SK-N-SH (cell line): ENCODE measurements around the gene FAM149A. TPM values are rescaled to one million over a fixed set of nuclear protein-coding genes. Genes with fewer than 3 reads are reported as not detected.

ENCODE experiments used
- CTCF ChIA-PET: fragments of 300-600, 350-600 bp; formaldehyde crosslinking; extraction: SDS; loops from one replicate; lab custom pipeline; 2021; lab: Yijun Ruan, JAX
- POLR2A ChIA-PET: fragments of 350-600 bp; sonication (Branson Sonifier 250); formaldehyde crosslinking; extraction: SDS; loops from one replicate; lab custom pipeline; 2020; ENCODE audit warnings: antibody characterized with exemption, inconsistent platforms; lab: Yijun Ruan, JAX
- DNase-seq: peaks from one replicate; pipeline ENCODE4 v3.0.0; 2012
- H2AFZ ChIP-seq: fragments of 200-600 bp; sonication (generic); 2 replicates; pipeline ENCODE4 v1.8.1; 2016; ENCODE audit warnings: antibody characterized with exemption, mild to moderate bottlenecking, low read depth
- H3F3A ChIP-seq: fragments of 200-600 bp; sonication (generic); replicated peaks from 2 replicates; pipeline ENCODE3; 2016; ENCODE audit warnings: antibody characterized with exemption, mild to moderate bottlenecking; ENCODE audit not compliant: insufficient read depth
- H3K27ac ChIP-seq, 2 experiments: fragments of 200-500 bp in 1 of 2; fragments of 200-600 bp in 1 of 2; sonication (Bioruptor generic) in 1 of 2; sonication (generic), shearing (Covaris generic) in 1 of 2; 2 replicates each; pipeline versions ENCODE4 v1.5.1 to v1.6.1; 2014 to 2016; ENCODE audit warnings: low read depth in 2 of 2, inconsistent platforms in 1 of 2, low read length in 1 of 2, mild to moderate bottlenecking in 1 of 2, mixed read lengths in 1 of 2
- H3K27me3 ChIP-seq: fragments of 200-600 bp; sonication (generic), shearing (Covaris generic); 2 replicates; pipeline ENCODE4 v1.6.1; 2016; ENCODE audit warnings: mixed run types; ENCODE audit not compliant: insufficient read depth
- H3K36me3 ChIP-seq, 2 experiments: fragments of 200-500 bp in 1 of 2; fragments of 200-600 bp in 1 of 2; sonication (Bioruptor generic) in 1 of 2; sonication (generic) in 1 of 2; replicated peaks in 1 of 2; 2 replicates each; pipeline versions ENCODE3 to v1.5.1; 2014 to 2016; ENCODE audit warnings: low read length in 1 of 2, mild to moderate bottlenecking in 1 of 2; ENCODE audit not compliant: insufficient read depth in 2 of 2, control insufficient read depth in 1 of 2
- H3K4me1 ChIP-seq, 2 experiments: fragments of 200-500 bp in 1 of 2; fragments of 200-600 bp in 1 of 2; sonication (Bioruptor generic) in 1 of 2; sonication (generic), shearing (Covaris generic) in 1 of 2; 2 replicates each; pipeline versions ENCODE4 v1.5.1 to v1.6.1; 2014 to 2016; ENCODE audit warnings: low read depth in 1 of 2, low read length in 1 of 2, mixed run types in 1 of 2; ENCODE audit not compliant: insufficient read depth in 2 of 2, control insufficient read depth in 1 of 2
- H3K4me2 ChIP-seq: fragments of 200-600 bp; sonication (generic), shearing (Covaris generic); 2 replicates; pipeline ENCODE4 v1.6.1; 2017; ENCODE audit warnings: mixed run types
- H3K4me3 ChIP-seq, 2 experiments: fragments of 200-500 bp in 1 of 2; fragments of 200-600 bp in 1 of 2; sonication (Bioruptor generic) in 1 of 2; sonication (generic), shearing (Covaris generic) in 1 of 2; 2 replicates each; pipeline versions ENCODE4 v1.5.1 to v1.8.1; 2014 to 2016; ENCODE audit warnings: low read depth in 2 of 2, inconsistent platforms in 1 of 2, low read length in 1 of 2, mild to moderate bottlenecking in 1 of 2, mixed read lengths in 1 of 2, moderate library complexity in 1 of 2
- H3K79me2 ChIP-seq: fragments of 200-600 bp; sonication (generic); 2 replicates; pipeline ENCODE4 v1.8.1; 2017; ENCODE audit warnings: mild to moderate bottlenecking; ENCODE audit not compliant: insufficient read depth
- H3K9ac ChIP-seq: fragments of 200-600 bp; sonication (generic); 2 replicates; pipeline ENCODE4 v1.6.1; 2017; ENCODE audit warnings: mixed run types
- H3K9me2 ChIP-seq: fragments of 200-600 bp; sonication (generic); 2 replicates; pipeline ENCODE4 v1.6.1; 2017; ENCODE audit warnings: mixed run types
- H3K9me3 ChIP-seq: fragments of 200-600 bp; sonication (generic); 2 replicates; pipeline ENCODE4 v1.6.1; 2017; ENCODE audit warnings: mixed run types, mild to moderate bottlenecking, moderate library complexity
- H4K20me1 ChIP-seq: fragments of 200-600 bp; sonication (generic); 2 replicates; pipeline ENCODE4 v1.6.1; 2017; ENCODE audit warnings: mild to moderate bottlenecking, mixed run types; ENCODE audit not compliant: insufficient read depth
- CHD2 ChIP-seq: fragments of 150-350 bp; IDR thresholded peaks from 2 replicates; pipeline ENCODE4 v1.6.1; 2018; ENCODE audit warnings: low read length; ENCODE audit not compliant: partially characterized antibody
- ELF1 ChIP-seq: IDR thresholded peaks from 2 replicates; pipeline ENCODE4 v1.4.0; 2012
- EP300 ChIP-seq, 2 experiments: IDR thresholded peaks; 2 replicates each; pipeline versions ENCODE4 v1.4.0 to v1.6.1; 2012; ENCODE audit warnings: borderline replicate concordance in 1 of 2, low read depth in 1 of 2, low read length in 1 of 2
- FOSL2 ChIP-seq: IDR thresholded peaks from 2 replicates; pipeline ENCODE4 v1.4.0; 2012; ENCODE audit warnings: low read depth, mild to moderate bottlenecking, moderate library complexity, borderline replicate concordance
- GABPA ChIP-seq: IDR thresholded peaks from 2 replicates; pipeline ENCODE4 v1.4.0; 2012; ENCODE audit warnings: low read depth, mild to moderate bottlenecking
- MAX ChIP-seq: IDR thresholded peaks from 2 replicates; pipeline ENCODE4 v1.4.0; 2012; ENCODE audit warnings: low read depth
- MEF2A ChIP-seq: IDR thresholded peaks from 2 replicates; pipeline ENCODE4 v1.4.0; 2012; ENCODE audit warnings: low read depth, borderline replicate concordance
- MXI1 ChIP-seq: IDR thresholded peaks from 2 replicates; pipeline ENCODE4 v1.6.1; 2012; ENCODE audit warnings: mild to moderate bottlenecking, low read depth, low read length, improper control_type of control experiment
- NFIC ChIP-seq: IDR thresholded peaks from 2 replicates; pipeline ENCODE4 v1.4.0; 2012; ENCODE audit warnings: borderline replicate concordance
- NRF1 ChIP-seq: IDR thresholded peaks from 2 replicates; pipeline ENCODE4 v1.6.1; 2012; ENCODE audit warnings: low read depth, mild to moderate bottlenecking, low read length
- RAD21 ChIP-seq: IDR thresholded peaks from 2 replicates; pipeline ENCODE4 v1.6.1; 2012; ENCODE audit warnings: mild to moderate bottlenecking, low read length
- RCOR1 ChIP-seq: fragments of 150-350 bp; IDR thresholded peaks from 2 replicates; pipeline ENCODE4 v1.6.1; 2017; ENCODE audit warnings: antibody characterized with exemption, low read length
- RFX5 ChIP-seq: IDR thresholded peaks from 2 replicates; pipeline ENCODE4 v1.6.1; 2012; ENCODE audit warnings: mild to moderate bottlenecking, improper control_type of control experiment, low read length
- SMC3 ChIP-seq: IDR thresholded peaks from 2 replicates; pipeline ENCODE4 v1.6.1; 2012; ENCODE audit warnings: low read depth, low read length, improper control_type of control experiment
- TCF12 ChIP-seq: IDR thresholded peaks from 2 replicates; pipeline ENCODE4 v1.4.0; 2012
- TEAD4 ChIP-seq: IDR thresholded peaks from 2 replicates; pipeline ENCODE4 v1.4.0; 2012; ENCODE audit warnings: mild to moderate bottlenecking, borderline replicate concordance; ENCODE audit not compliant: insufficient read depth
- USF2 ChIP-seq: fragments of 150-350 bp; IDR thresholded peaks from 2 replicates; pipeline ENCODE4 v1.6.1; 2017; ENCODE audit warnings: antibody characterized with exemption, low read length, low read depth, borderline replicate concordance
- ZBTB33 ChIP-seq: IDR thresholded peaks from 2 replicates; pipeline ENCODE4 v1.4.0; 2012; ENCODE audit warnings: low read depth, borderline replicate concordance
- WGBS: methylation state at CpG from one replicate; pipeline ENCODE4 v1.1.6; 2017; ENCODE audit warnings: low lambda C conversion rate; 5-methylcytosine and 5-hydroxymethylcytosine counted together
- polyA plus RNA-seq, 3 experiments: library from polyadenylated mRNA; depleted of rRNA; stranded (reverse); fragments of >200 nt; gene quantifications; 2 replicates each; pipeline ENCODE4 v1.2.3, GENCODE V29; 2012
- TF ChIP-seq, protein P1 (sequence below): fragments of 200-600 bp; sonication (generic); IDR thresholded peaks from 2 replicates; pipeline ENCODE4 v1.6.1; 2017; ENCODE audit warnings: antibody characterized with exemption, mild to moderate bottlenecking, moderate library complexity
- TF ChIP-seq, protein P2 (sequence below): fragments of 150-350 bp; IDR thresholded peaks from 2 replicates; pipeline ENCODE4 v1.6.1; 2016; ENCODE audit warnings: mild to moderate bottlenecking, low read depth, low read length

FAM149A gene
- polyA plus RNA-seq, 1 of the 3 experiments (the other 2 are of a cell fraction) = 0.38 TPM

DNA sequence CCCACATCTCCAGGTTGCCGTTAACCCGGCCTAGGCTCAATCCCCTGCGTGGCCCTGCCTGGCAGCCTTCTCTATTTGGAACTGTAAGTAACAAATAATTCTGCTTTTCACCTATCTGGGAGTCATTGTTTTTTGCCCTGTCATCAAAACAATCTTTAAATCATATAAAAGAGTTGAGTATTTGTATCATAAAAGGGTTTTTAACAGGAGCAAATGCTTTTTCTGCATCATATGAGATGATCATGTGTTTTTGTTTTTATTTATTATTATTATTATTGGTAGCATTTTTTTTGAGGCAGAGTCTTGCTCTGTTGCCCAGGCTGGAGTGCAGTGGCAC, 45.6 kb upstream of the FAM149A start:
- Histone ChIP-seq H3K36me3 (no peaks in the 10 kb centered on the region), H3K27me3 (no peaks in the 10 kb centered on the region), H3K27ac (no peak overlapping the region), H4K20me1 (no peaks in the 10 kb centered on the region), H3K9me3 (no peaks in the 10 kb centered on the region), H3K79me2 (no peaks in the 10 kb centered on the region), H3K4me2 (no peak overlapping the region), H3K4me1 (no peaks in the 10 kb centered on the region; a peak in 1 of 4 replicates), H3K4me3 (no peak overlapping the region), H3F3A (no peaks in the 10 kb centered on the region), H2AFZ (no peak overlapping the region), H3K9me2 (no peaks in the 10 kb centered on the region), H3K9ac (no peak overlapping the region)
- POLR2A ChIA-PET = no interaction called here
- CTCF ChIA-PET = interaction anchor here (1.0 kb wide), 1 partner anchor 21 kb away, joined by 3 read pairs; no protein-coding TSS in a partner anchor
- TF ChIP-seq MXI1 (no peak), USF2 (no peak), CHD2 (no peak), GABPA (no peak), NRF1 (no peak), ZBTB33 (no peak), SMC3 (no peak), TEAD4 (no peak)
- WGBS = 67% methylated on average over 3 of the region's 3 CpGs
- DNase-seq = no peak

DNA sequence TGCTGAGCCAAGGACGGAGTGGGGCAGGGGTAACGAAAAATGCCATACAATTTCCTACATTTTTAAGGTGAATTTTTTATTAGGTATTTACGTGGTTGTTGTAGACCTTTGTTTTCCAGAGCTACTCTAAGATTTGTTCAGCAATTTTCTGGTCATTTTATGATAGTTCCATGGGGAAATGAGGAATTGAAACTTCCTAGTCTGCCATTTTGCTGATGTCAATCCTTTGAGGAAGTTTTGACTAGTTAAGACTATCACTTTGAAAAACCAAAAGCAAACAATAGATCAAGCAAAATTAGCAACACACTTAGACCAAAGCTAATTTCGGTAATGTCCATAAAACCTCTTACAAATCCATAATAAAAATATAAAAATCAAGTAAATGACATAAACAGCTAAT, 42.6 kb upstream of the FAM149A start:
- Histone ChIP-seq H3K27ac (no peak overlapping the region), H3K9ac (no peak overlapping the region), H4K20me1 (no peaks in the 10 kb centered on the region), H3K27me3 (no peaks in the 10 kb centered on the region), H3K4me1 (no peaks in the 10 kb centered on the region), H3F3A (no peaks in the 10 kb centered on the region), H3K9me3 (no peaks in the 10 kb centered on the region), H3K4me3 (no peak overlapping the region), H3K4me2 (no peak overlapping the region), H3K36me3 (no peaks in the 10 kb centered on the region), H3K9me2 (no peaks in the 10 kb centered on the region), H2AFZ (no peak overlapping the region), H3K79me2 (no peaks in the 10 kb centered on the region)
- 46% methylated on average over 4 of the region's 4 CpGs for WGBS
- CTCF ChIA-PET = interaction anchor here (0.9 to 1.7 kb wide), 3 partner anchors 16 to 24 kb away, joined by 3 to 5 read pairs (median 4); no protein-coding TSS in a partner anchor
- DNase-seq = no peak
- TF ChIP-seq NFIC = no peak
- no peak for TF ChIP-seq USF2
- TF ChIP-seq RAD21 = no peak
- TF ChIP-seq, protein P1, sequence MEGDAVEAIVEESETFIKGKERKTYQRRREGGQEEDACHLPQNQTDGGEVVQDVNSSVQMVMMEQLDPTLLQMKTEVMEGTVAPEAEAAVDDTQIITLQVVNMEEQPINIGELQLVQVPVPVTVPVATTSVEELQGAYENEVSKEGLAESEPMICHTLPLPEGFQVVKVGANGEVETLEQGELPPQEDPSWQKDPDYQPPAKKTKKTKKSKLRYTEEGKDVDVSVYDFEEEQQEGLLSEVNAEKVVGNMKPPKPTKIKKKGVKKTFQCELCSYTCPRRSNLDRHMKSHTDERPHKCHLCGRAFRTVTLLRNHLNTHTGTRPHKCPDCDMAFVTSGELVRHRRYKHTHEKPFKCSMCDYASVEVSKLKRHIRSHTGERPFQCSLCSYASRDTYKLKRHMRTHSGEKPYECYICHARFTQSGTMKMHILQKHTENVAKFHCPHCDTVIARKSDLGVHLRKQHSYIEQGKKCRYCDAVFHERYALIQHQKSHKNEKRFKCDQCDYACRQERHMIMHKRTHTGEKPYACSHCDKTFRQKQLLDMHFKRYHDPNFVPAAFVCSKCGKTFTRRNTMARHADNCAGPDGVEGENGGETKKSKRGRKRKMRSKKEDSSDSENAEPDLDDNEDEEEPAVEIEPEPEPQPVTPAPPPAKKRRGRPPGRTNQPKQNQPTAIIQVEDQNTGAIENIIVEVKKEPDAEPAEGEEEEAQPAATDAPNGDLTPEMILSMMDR = no peak
- TF ChIP-seq SMC3 = no peak
- TF ChIP-seq TEAD4 = no peak
- TF ChIP-seq GABPA = no peak
- no peak for TF ChIP-seq ELF1
- TF ChIP-seq MEF2A = no peak
- TF ChIP-seq, protein P2, sequence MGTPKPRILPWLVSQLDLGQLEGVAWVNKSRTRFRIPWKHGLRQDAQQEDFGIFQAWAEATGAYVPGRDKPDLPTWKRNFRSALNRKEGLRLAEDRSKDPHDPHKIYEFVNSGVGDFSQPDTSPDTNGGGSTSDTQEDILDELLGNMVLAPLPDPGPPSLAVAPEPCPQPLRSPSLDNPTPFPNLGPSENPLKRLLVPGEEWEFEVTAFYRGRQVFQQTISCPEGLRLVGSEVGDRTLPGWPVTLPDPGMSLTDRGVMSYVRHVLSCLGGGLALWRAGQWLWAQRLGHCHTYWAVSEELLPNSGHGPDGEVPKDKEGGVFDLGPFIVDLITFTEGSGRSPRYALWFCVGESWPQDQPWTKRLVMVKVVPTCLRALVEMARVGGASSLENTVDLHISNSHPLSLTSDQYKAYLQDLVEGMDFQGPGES = no peak
- TF ChIP-seq NRF1 = no peak
- TF ChIP-seq RFX5 = no peak
- no peak for TF ChIP-seq FOSL2
- TF ChIP-seq TCF12 = no peak
- TF ChIP-seq RCOR1 = no peak
- TF ChIP-seq CHD2 = no peak
- TF ChIP-seq MAX = no peak
- no peak for TF ChIP-seq EP300 (IDR thresholded peaks at IDR 0.05; ENCODE audit: borderline replicate concordance in 1 of 2, low read depth in 1 of 2, low read length in 1 of 2)
- POLR2A ChIA-PET = no interaction called here
